ENCODE data around the gene FADS6. TPM values are rescaled to one million over a fixed set of nuclear protein-coding genes. Genes with fewer than 3 reads are reported as not detected.

FADS6 gene
- total RNA-seq, 1 experiment from 2014 or later = not detected

DNA sequence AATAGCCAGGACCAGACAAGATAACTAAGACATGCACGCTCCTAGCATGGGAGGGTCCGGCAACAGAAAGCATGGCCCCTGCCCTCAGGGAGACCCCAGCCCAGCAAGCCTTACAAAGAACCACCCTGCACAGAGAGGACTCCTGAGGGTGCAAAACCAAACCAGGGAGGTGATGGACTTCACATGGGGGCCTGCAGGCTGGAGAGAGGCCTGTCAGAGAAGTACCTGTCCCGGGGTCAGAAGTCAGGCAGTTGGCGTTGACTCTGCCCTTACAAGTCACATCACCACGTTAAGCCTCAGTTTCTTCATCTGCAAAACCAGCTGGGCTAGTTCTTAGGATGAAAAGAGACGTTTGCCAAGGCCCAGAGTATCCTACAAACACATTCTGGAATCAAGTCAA lies 35.4 kb upstream of the FADS6 start:
- TF ChIP-seq EZH2 (IDR thresholded peaks at IDR 0.05; ENCODE audit: low read length, unreplicated experiment) (no peak), EZH2phosphoT487 (IDR thresholded peaks at IDR 0.05; ENCODE audit: borderline replicate concordance, low read length) (no peak)
- TF ChIP-seq, protein P1, sequence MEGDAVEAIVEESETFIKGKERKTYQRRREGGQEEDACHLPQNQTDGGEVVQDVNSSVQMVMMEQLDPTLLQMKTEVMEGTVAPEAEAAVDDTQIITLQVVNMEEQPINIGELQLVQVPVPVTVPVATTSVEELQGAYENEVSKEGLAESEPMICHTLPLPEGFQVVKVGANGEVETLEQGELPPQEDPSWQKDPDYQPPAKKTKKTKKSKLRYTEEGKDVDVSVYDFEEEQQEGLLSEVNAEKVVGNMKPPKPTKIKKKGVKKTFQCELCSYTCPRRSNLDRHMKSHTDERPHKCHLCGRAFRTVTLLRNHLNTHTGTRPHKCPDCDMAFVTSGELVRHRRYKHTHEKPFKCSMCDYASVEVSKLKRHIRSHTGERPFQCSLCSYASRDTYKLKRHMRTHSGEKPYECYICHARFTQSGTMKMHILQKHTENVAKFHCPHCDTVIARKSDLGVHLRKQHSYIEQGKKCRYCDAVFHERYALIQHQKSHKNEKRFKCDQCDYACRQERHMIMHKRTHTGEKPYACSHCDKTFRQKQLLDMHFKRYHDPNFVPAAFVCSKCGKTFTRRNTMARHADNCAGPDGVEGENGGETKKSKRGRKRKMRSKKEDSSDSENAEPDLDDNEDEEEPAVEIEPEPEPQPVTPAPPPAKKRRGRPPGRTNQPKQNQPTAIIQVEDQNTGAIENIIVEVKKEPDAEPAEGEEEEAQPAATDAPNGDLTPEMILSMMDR (conservative IDR thresholded peaks at IDR 0.05; ENCODE audit: low read depth, low read length) = no peak
- Histone ChIP-seq H3K9me3 (ENCODE audit: low read length) (no peaks in the 10 kb centered on the region), H2AFZ (ENCODE audit: low read length) (no peak overlapping the region), H3K4me3 (ENCODE audit: low read length) (no peak overlapping the region), H3K79me2 (ENCODE audit: low read length) (no peaks in the 10 kb centered on the region), H3K4me1 (ENCODE audit: insufficient read depth, low read length) (no peaks in the 10 kb centered on the region), H3K4me2 (ENCODE audit: low read length) (no peak overlapping the region), H3F3A (ENCODE audit: low read length, unreplicated experiment) (no peaks in the 10 kb centered on the region), H4K20me1 (ENCODE audit: low read length) (no peaks in the 10 kb centered on the region), H3K9me2 (replicated peaks; ENCODE audit: low read length) (no peaks in the 10 kb centered on the region), H3K27me3 (ENCODE audit: low read length) (peaks cover 18% of the 10 kb centered on the region), H3K36me3 (ENCODE audit: low read depth, low read length) (no peaks in the 10 kb centered on the region), H3K9ac (ENCODE audit: low read length) (no peak overlapping the region), H3K27ac (ENCODE audit: low read length) (no peak overlapping the region)
- BruUV-seq (replicated peaks) = no TSS peak
- POLR2A ChIA-PET (ENCODE audit: unreplicated experiment) = no interaction called here
- CTCF ChIA-PET = no interaction called here
- ATAC-seq (no peak), DNase-seq (no peak)
- intact Hi-C loops (cut with micrococcal nuclease) = no loop called here

GRCh38 chr17:74925242-74925641 lies 31.8 kb upstream of the FADS6 start:
- Histone ChIP-seq H3K9me3 (ENCODE audit: low read length) (no peaks in the 10 kb centered on the region), H3K79me2 (ENCODE audit: low read length) (no peaks in the 10 kb centered on the region), H3K27me3 (ENCODE audit: low read length) (peaks cover 31% of the 10 kb centered on the region), H3K4me1 (ENCODE audit: insufficient read depth, low read length) (no peaks in the 10 kb centered on the region; the same call in 1 of the 2 replicates), H3K36me3 (ENCODE audit: low read depth, low read length) (no peaks in the 10 kb centered on the region), H3K9me2 (replicated peaks; ENCODE audit: low read length) (no peaks in the 10 kb centered on the region), H3K27ac (ENCODE audit: low read length) (no peak overlapping the region), H3F3A (ENCODE audit: low read length, unreplicated experiment) (no peaks in the 10 kb centered on the region), H3K9ac (ENCODE audit: low read length) (no peak overlapping the region), H4K20me1 (ENCODE audit: low read length) (no peaks in the 10 kb centered on the region), H2AFZ (ENCODE audit: low read length) (no peak overlapping the region), H3K4me2 (ENCODE audit: low read length) (no peak overlapping the region), H3K4me3 (ENCODE audit: low read length) (no peak overlapping the region)
- TF ChIP-seq, protein P1 (conservative IDR thresholded peaks at IDR 0.05; ENCODE audit: low read depth, low read length) = no peak
- TF ChIP-seq EZH2 (IDR thresholded peaks at IDR 0.05; ENCODE audit: low read length, unreplicated experiment) (no peak), EZH2phosphoT487 (IDR thresholded peaks at IDR 0.05; ENCODE audit: borderline replicate concordance, low read length) (no peak)
- no peak for ATAC-seq
- ChIA-PET CTCF (interaction anchor here (0.9 kb wide), 1 partner anchor 33 kb away, joined by 4 read pairs; no protein-coding TSS in a partner anchor), POLR2A (ENCODE audit: unreplicated experiment) (no interaction called here)
- BruUV-seq (replicated peaks) = no TSS peak
- intact Hi-C loops (cut with micrococcal nuclease) = no loop called here
- DNase-seq = no peak

DNA sequence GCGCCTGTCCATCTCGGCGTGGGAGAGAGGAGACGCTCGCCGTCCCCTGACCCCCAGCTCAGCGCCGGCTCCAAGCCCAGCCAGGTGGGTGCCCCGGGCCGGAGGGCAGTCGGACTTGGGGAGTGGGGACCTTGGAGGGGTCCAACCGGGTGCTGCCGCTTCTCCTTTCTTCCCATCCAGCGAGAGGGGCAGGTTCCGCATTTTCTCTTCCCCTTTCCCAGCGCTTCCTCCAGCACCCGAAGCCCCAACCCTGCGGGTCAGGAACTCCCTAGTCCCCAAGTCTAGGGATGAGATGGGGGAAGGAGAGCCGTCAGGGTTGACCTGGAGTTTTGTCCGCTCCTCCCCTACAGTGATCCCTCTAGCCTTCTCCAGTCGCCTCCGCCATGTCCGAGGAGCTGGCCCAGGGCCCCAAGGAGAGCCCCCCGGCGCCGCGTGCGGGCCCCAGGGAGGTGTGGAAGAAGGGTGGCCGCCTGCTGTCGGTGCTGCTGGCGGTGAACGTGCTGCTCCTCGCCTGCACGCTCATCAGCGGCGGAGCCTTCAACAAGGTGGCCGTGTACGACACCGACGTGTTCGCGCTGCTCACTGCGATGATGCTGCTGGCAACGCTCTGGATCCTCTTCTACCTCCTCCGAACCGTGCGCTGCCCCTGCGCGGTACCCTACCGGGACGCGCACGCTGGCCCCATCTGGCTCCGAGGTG lies 31.0 kb upstream of the FADS6 start, which contains the start of gene OTOP2:
Gene OTOP2, plus strand, starts transcription at position 24 of the 699 bp plus-strand sequence. Its CDS starts 360 bp downstream, at position 384.
- Histone ChIP-seq H3K27ac (ENCODE audit: low read length) (no peak within 1 kb of the TSS), H2AFZ (ENCODE audit: low read length) (peak within 1 kb of the TSS; percentile 84), H3K9me3 (ENCODE audit: low read length) (no peaks in the 10 kb centered on the region), H3K4me2 (ENCODE audit: low read length) (peak within 1 kb of the TSS; percentile 92), H3K4me3 (ENCODE audit: low read length) (peak within 1 kb of the TSS; percentile 63), H3K9ac (ENCODE audit: low read length) (no peak within 1 kb of the TSS), H3K9me2 (replicated peaks; ENCODE audit: low read length) (no peaks in the 10 kb centered on the region), H3K4me1 (ENCODE audit: insufficient read depth, low read length) (no peaks in the 10 kb centered on the region; the same call in 1 of the 2 replicates), H3F3A (ENCODE audit: low read length, unreplicated experiment) (no peaks in the 10 kb centered on the region), H3K27me3 (ENCODE audit: low read length) (peaks cover 31% of the 10 kb centered on the region), H3K36me3 (ENCODE audit: low read depth, low read length) (no peaks in the 10 kb centered on the region), H4K20me1 (ENCODE audit: low read length) (no peaks in the 10 kb centered on the region), H3K79me2 (ENCODE audit: low read length) (no peaks in the 10 kb centered on the region)
- BruUV-seq (replicated peaks) = no TSS peak
- ChIA-PET POLR2A (ENCODE audit: unreplicated experiment) (no interaction called here), CTCF (interaction anchor here (0.5 to 1.0 kb wide), 4 partner anchors 13 to 49 kb away, joined by 3 to 7 read pairs (median 4); no protein-coding TSS in a partner anchor)
- DNase-seq = no peak
- intact Hi-C loops (cut with micrococcal nuclease) = no loop called here
- TF ChIP-seq EZH2 (IDR thresholded peaks at IDR 0.05; ENCODE audit: low read length, unreplicated experiment) (no peak), EZH2phosphoT487 (IDR thresholded peaks at IDR 0.05; ENCODE audit: borderline replicate concordance, low read length) (no peak)
- TF ChIP-seq, protein P1 (conservative IDR thresholded peaks at IDR 0.05; ENCODE audit: low read depth, low read length) = no peak
- no peak for ATAC-seq

All from PC-3 (cell line).